Neural cell (in vitro differentiated cells): ENCODE data around the gene FAM186B.

ENCODE experiments used
- CTCF ChIP-seq: fragments of 450-650 bp; IDR thresholded peaks from 2 replicates; pipeline ENCODE4 v1.5.1; 2014; ENCODE audit warnings: antibody characterized with exemption, mild to moderate bottlenecking, moderate library complexity; ENCODE audit not compliant: poor library complexity, severe bottlenecking
- EZH2 ChIP-seq: fragments of 200-600, 300-800 bp; shearing (Covaris generic), sonication (generic); IDR thresholded peaks from 2 replicates; pipeline ENCODE4 v1.6.1; 2014; ENCODE audit warnings: antibody characterized with exemption, low read length, borderline replicate concordance, mild to moderate bottlenecking; ENCODE audit not compliant: insufficient read depth, poor library complexity, severe bottlenecking
- REST ChIP-seq: IDR thresholded peaks from 2 replicates; pipeline ENCODE4 v1.6.1; 2012; ENCODE audit warnings: borderline replicate concordance

- TF ChIP-seq EZH2 (no peak), CTCF (no peak), REST (no peak)
Observed at GRCh38 chr12:49603721-49604120, 1.7 kb downstream of the FAM186B start.
